K562 (cell line): ENCODE measurements around the gene EIF4E2. TPM values are rescaled to one million over a fixed set of nuclear protein-coding genes. Genes with fewer than 3 reads are reported as not detected.

Source experiments
- ATAC-seq: fragments of 200-7000 bp; cut with Tn5 transposase; 3 replicates; pipeline ENCODE4 v1.9.1; 2020; ENCODE audit warnings: moderate library complexity
- BruUV-seq: library from RNA; stranded (reverse); fragments of 400-500 nt; replicated peaks from 2 replicates; lab custom pipeline; 2021; lab: Mats Ljungman, UMichigan
- CTCF ChIA-PET: fragments of 300-600 bp; formaldehyde crosslinking; extraction: SDS; loops from one replicate; lab custom pipeline; 2021; ENCODE audit warnings: low intra/inter-chr PET ratio; lab: Yijun Ruan, JAX
- POLR2A ChIA-PET: fragments of 300-600, 350-650 bp; sonication (Branson Sonifier 250); formaldehyde crosslinking; extraction: SDS; loops from one replicate; lab custom pipeline; 2021; ENCODE audit warnings: antibody characterized with exemption, inconsistent platforms; lab: Yijun Ruan, JAX
- DNase-seq, 4 experiments: peaks; one replicate each; pipeline versions ENCODE4 v3.0.0 to v3.0.0-alpha.2; 2011 to 2018; ENCODE audit warnings: low spot score in 3 of 4, mixed read lengths in 3 of 4; ENCODE audit errors: extremely low read depth in 1 of 4
- FAIRE-seq: peaks from 2 replicates; lab custom pipeline; 2011; peaks lifted over from hg19 to GRCh38; lab: Jason Lieb, UNC
- H2AFZ ChIP-seq: 2 replicates; pipeline ENCODE4 v1.6.0; 2011; ENCODE audit warnings: low read depth, low read length, control low read depth, inconsistent platforms
- H3K27ac ChIP-seq: fragments of 200-600 bp; 3 replicates; pipeline ENCODE4 v1.8.0; 2011; ENCODE audit warnings: low read depth, mild to moderate bottlenecking, control low read depth, inconsistent platforms, low read length, moderate library complexity, mixed read lengths; ENCODE audit errors: extremely low read depth
- H3K27me3 ChIP-seq, 2 experiments: fragments of 300-600 bp in 1 of 2; 2 replicates in 1 of 2; 3 replicates in 1 of 2; pipeline versions ENCODE4 v1.6.0 to v1.8.0; 2011; ENCODE audit warnings: inconsistent platforms in 2 of 2, low read length in 2 of 2, mild to moderate bottlenecking in 1 of 2, mixed read lengths in 1 of 2, moderate library complexity in 1 of 2; ENCODE audit not compliant: control insufficient read depth in 2 of 2, insufficient read depth in 2 of 2
- H3K36me3 ChIP-seq: fragments of 300-600 bp; 3 replicates; pipeline ENCODE4 v1.8.0; 2011; ENCODE audit warnings: mild to moderate bottlenecking, low read length, inconsistent platforms; ENCODE audit not compliant: control insufficient read depth, insufficient read depth
- H3K4me1 ChIP-seq, 2 experiments: fragments of 200-600 bp in 1 of 2; replicated peaks in 1 of 2; 2 replicates in 1 of 2; 3 replicates in 1 of 2; pipeline versions ENCODE4 v1.5.1 to v1.8.0; 2011; ENCODE audit warnings: inconsistent platforms in 2 of 2, low read length in 2 of 2, mild to moderate bottlenecking in 1 of 2, mixed read lengths in 1 of 2, moderate library complexity in 1 of 2; ENCODE audit not compliant: control insufficient read depth in 2 of 2, insufficient read depth in 2 of 2
- H3K4me2 ChIP-seq: 2 replicates; pipeline ENCODE4 v1.6.1; 2011; ENCODE audit warnings: low read length, control low read depth, inconsistent platforms, mixed read lengths; ENCODE audit not compliant: insufficient read depth
- H3K4me3 ChIP-seq: fragments of 200-600 bp; sonication (generic), shearing (Covaris generic); 2 replicates; pipeline ENCODE4 v1.5.1; 2016; ENCODE audit warnings: control low read depth, inconsistent platforms
- H3K79me2 ChIP-seq: fragments of 200-600 bp; 3 replicates; pipeline ENCODE4 v1.8.0; 2011; ENCODE audit warnings: low read length, inconsistent platforms; ENCODE audit not compliant: control insufficient read depth, insufficient read depth
- H3K9ac ChIP-seq, 2 experiments: 2 replicates each; pipeline versions ENCODE4 v1.6.0 to v1.6.1; 2011; ENCODE audit warnings: low read depth in 2 of 2, low read length in 2 of 2, control low read depth in 1 of 2, inconsistent platforms in 1 of 2, mild to moderate bottlenecking in 1 of 2, mixed read lengths in 1 of 2; ENCODE audit not compliant: insufficient read depth in 1 of 2
- H3K9me1 ChIP-seq: one replicate; pipeline ENCODE4 v1.6.0; 2011; ENCODE audit warnings: inconsistent platforms, mild to moderate bottlenecking, low read length, moderate library complexity; ENCODE audit not compliant: control insufficient read depth, insufficient read depth
- H3K9me3 ChIP-seq: replicated peaks from 2 replicates; pipeline ENCODE4 v1.5.1; 2011; ENCODE audit warnings: low read depth, low read length, inconsistent platforms; ENCODE audit not compliant: control insufficient read depth, insufficient read depth
- H4K20me1 ChIP-seq: replicated peaks from 2 replicates; pipeline ENCODE4 v1.6.1; 2011; ENCODE audit warnings: low read length, inconsistent platforms, mixed read lengths; ENCODE audit not compliant: control insufficient read depth, insufficient read depth
- AFF4 ChIP-seq: sonication (generic); formaldehyde crosslinking; IDR thresholded peaks from 2 replicates; pipeline ENCODE4 v1.8.0; 2023; ENCODE audit warnings: mild to moderate bottlenecking, missing genetic modification reagents
- ZBTB43 ChIP-seq: sonication (generic); formaldehyde crosslinking; IDR thresholded peaks from 2 replicates; pipeline ENCODE4 v1.8.0; 2023; ENCODE audit warnings: mild to moderate bottlenecking, missing genetic modification reagents
- ZNF174 ChIP-seq: fragments of 250-450 bp; sonication (Bioruptor Pico); IDR thresholded peaks from 2 replicates; pipeline ENCODE4 v1.4.0; 2020; ENCODE audit warnings: mild to moderate bottlenecking
- ZNF217 ChIP-seq: sonication (generic); formaldehyde crosslinking; IDR thresholded peaks from 2 replicates; pipeline ENCODE4 v1.8.0; 2022; ENCODE audit warnings: mild to moderate bottlenecking, missing genetic modification reagents
- ZNF280B ChIP-seq: fragments of 250-450 bp; sonication (Bioruptor Pico); IDR thresholded peaks from 2 replicates; pipeline ENCODE4 v1.5.1; 2021; ENCODE audit warnings: mild to moderate bottlenecking
- ZNF589 ChIP-seq: fragments of 200-800 bp; sonication (Bioruptor generic); IDR thresholded peaks from 2 replicates; pipeline ENCODE4 v1.6.1; 2016; ENCODE audit warnings: low read depth, missing genetic modification characterization, missing compliant biosample characterization
- WGBS: fragments of 100-300 bp; shearing (Covaris generic); methylation state at CpG from one replicate; pipeline ENCODE4 v1.1.6; 2016; ENCODE audit warnings: low coverage, mixed read lengths; ENCODE audit not compliant: insufficient coverage; ENCODE audit errors: missing lambda C conversion rate; 5-methylcytosine and 5-hydroxymethylcytosine counted together
- in situ Hi-C: fragments of 300-500 bp; cut with MboI; formaldehyde crosslinking; loops from 4 replicates; pipeline ENCODE4 v1.15.0; 2018; ENCODE audit warnings: inconsistent platforms, mixed read lengths
- intact Hi-C: fragments of 100-400 bp; cut with micrococcal nuclease; formaldehyde crosslinking; loops from 2 replicates; pipeline ENCODE4 v1.14.2; 2022
- polyA plus RNA-seq, 8 experiments: library from polyadenylated mRNA; depleted of rRNA in 4 of 8; stranded (reverse) in 5 of 8; unstranded in 3 of 8; fragments of >200 nt; fragmentation: Nextera tagmentation in 2 of 8; fragmentation: Illumina TruSeq in 1 of 8; extraction: Ambion mirVana in 2 of 8; extraction: Trizol in 1 of 8; gene quantifications; 2 replicates each; pipeline versions ENCODE4 v1.2.1 to v1.2.3, GENCODE V29; 2011 to 2014; ENCODE audit warnings: inconsistent platforms in 1 of 8, missing spikeins in 1 of 8
- total RNA-seq, 7 experiments: library from RNA; depleted of rRNA in 6 of 7; stranded (reverse); fragments of >200 nt in 6 of 7; fragmentation: Illumina TruSeq in 2 of 7; extraction: Trizol in 2 of 7; gene quantifications; 2 replicates each; pipeline versions ENCODE4 v1.2.1 to v1.2.3, GENCODE V29; 2011 to 2021; ENCODE audit warnings: low replicate concordance in 1 of 7

The EIF4E2 gene
- total and polyA plus RNA-seq, 9 of the 15 experiments (the other 6 are each of a cell fraction or from before 2014, with no cell fraction given): 33.9 to 169 (median 77.5) TPM

- H3K4me1 ChIP-seq: no peaks in the 10 kb centered on the region
- no peak overlapping the region for H3K9ac ChIP-seq
- intact Hi-C loops: no loop called here
- H3K9me1 ChIP-seq: no peaks in the 10 kb centered on the region
- DNase-seq (no peak), ATAC-seq (no peak)
- H3K27me3 ChIP-seq: peaks cover 0 to 52% of the 10 kb centered on the region in 2 experiments; a peak in 3 of 5 replicates
- no peak overlapping the region for H3K27ac ChIP-seq
- BruUV-seq: no TSS peak
- H3K4me3 ChIP-seq: no peak overlapping the region
- no peaks in the 10 kb centered on the region for H3K79me2 ChIP-seq
- no peak for TF ChIP-seq ZNF217
- no peak for TF ChIP-seq ZNF589 (CRISPR knock-in tag)
- TF ChIP-seq ZNF280B (CRISPR knock-in tag): no peak
- no peak for TF ChIP-seq ZBTB43 (CRISPR knock-in tag)
- TF ChIP-seq AFF4: no peak
- TF ChIP-seq ZNF174 (CRISPR knock-in tag): no peak
- TF ChIP-seq, all 486 proteins: peak for 0
- 2% methylated on average over 5 of the region's 7 CpGs for WGBS
- H2AFZ ChIP-seq: no peak overlapping the region
- H3K9me3 ChIP-seq: no peaks in the 10 kb centered on the region
- ChIA-PET CTCF (no interaction called here), POLR2A (interaction anchor here (0.7 kb wide), 1 partner anchor 28 kb away, joined by 4 read pairs; no protein-coding TSS in a partner anchor)
- H4K20me1 ChIP-seq: no peaks in the 10 kb centered on the region
- FAIRE-seq: no peak
- no peak overlapping the region for H3K4me2 ChIP-seq
- in situ Hi-C loops: loop anchor here (10.0 kb wide), 1 partner anchor 611 kb away; no protein-coding TSS in a partner anchor
- no peaks in the 10 kb centered on the region for H3K36me3 ChIP-seq
These were observed 34.9 kb upstream of the EIF4E2 start for GRCh38 chr2:232515639-232516038.
